OCI-LY3 (cell line): ENCODE measurements around the gene GRAP2.

Experiments
- CTCF ChIP-seq: fragments of 200-600, 300-600 bp; sonication (generic); IDR thresholded peaks from 2 replicates; pipeline ENCODE4 v1.5.1; 2014; ENCODE audit warnings: antibody characterized with exemption, low read length, low read depth
- EZH2phosphoT487 ChIP-seq: fragments of 200-600 bp; shearing (Covaris generic); IDR thresholded peaks from 2 replicates; pipeline ENCODE4 v1.6.1; 2018; ENCODE audit warnings: antibody characterized with exemption, mixed run types, low read depth

GRCh38 chr22:40009292-40009774, 108.4 kb downstream of the GRAP2 start:
- no peak for TF ChIP-seq CTCF
- no peak for TF ChIP-seq EZH2phosphoT487
